Astrocyte of the cerebellum (primary cell): ENCODE results near the gene MARCHF7.
"Not testable (repeated sequence)": the region's sequence is repeated elsewhere in the genome, so short reads cannot be mapped to it uniquely, and the experiment has no call there.

ENCODE experiments used
- DNase-seq: peaks from one replicate; pipeline ENCODE4 v3.0.0-alpha.2; 2011; ENCODE audit warnings: low read depth
- H3K4me3 ChIP-seq: 2 replicates; pipeline ENCODE4 v1.5.1; 2011; ENCODE audit warnings: mild to moderate bottlenecking, low read depth, low read length, moderate library complexity
- in situ Hi-C: cut with HindIII; loops from 2 replicates; pipeline ENCODE4 v1.10.0; 2017; ENCODE audit warnings: low sequenced_read_pairs
- TF ChIP-seq, protein P1 (sequence below): IDR thresholded peaks from 2 replicates; pipeline ENCODE4 v1.5.1; 2012; ENCODE audit warnings: low read length, low read depth, moderate library complexity, mild to moderate bottlenecking; ENCODE audit errors: missing control alignments

Gene MARCHF7

DNA sequence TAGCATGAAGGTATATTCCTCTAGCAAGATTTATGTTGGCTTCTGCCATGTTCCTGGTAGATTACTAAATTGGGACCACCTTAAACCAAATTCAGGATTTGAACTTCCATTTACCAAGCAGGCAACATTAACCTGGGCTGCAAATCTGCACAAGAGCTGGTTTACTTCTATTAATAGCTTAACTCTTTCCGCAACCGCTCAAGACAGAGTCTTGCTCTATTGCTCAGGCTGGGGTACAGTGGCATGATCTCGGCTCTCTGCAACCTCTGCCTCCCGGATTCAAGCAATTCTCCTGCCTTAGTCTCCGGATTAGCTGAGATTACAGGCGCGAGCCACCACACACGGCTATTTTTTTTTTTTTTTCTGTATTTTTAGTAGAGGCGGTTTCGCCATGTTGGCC lies 8.4 kb downstream of the MARCHF7 start:
- no peak for DNase-seq
- H3K4me3 ChIP-seq = no peak overlapping the region
- in situ Hi-C loops = no loop called here
- TF ChIP-seq, protein P1, sequence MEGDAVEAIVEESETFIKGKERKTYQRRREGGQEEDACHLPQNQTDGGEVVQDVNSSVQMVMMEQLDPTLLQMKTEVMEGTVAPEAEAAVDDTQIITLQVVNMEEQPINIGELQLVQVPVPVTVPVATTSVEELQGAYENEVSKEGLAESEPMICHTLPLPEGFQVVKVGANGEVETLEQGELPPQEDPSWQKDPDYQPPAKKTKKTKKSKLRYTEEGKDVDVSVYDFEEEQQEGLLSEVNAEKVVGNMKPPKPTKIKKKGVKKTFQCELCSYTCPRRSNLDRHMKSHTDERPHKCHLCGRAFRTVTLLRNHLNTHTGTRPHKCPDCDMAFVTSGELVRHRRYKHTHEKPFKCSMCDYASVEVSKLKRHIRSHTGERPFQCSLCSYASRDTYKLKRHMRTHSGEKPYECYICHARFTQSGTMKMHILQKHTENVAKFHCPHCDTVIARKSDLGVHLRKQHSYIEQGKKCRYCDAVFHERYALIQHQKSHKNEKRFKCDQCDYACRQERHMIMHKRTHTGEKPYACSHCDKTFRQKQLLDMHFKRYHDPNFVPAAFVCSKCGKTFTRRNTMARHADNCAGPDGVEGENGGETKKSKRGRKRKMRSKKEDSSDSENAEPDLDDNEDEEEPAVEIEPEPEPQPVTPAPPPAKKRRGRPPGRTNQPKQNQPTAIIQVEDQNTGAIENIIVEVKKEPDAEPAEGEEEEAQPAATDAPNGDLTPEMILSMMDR = no peak

DNA sequence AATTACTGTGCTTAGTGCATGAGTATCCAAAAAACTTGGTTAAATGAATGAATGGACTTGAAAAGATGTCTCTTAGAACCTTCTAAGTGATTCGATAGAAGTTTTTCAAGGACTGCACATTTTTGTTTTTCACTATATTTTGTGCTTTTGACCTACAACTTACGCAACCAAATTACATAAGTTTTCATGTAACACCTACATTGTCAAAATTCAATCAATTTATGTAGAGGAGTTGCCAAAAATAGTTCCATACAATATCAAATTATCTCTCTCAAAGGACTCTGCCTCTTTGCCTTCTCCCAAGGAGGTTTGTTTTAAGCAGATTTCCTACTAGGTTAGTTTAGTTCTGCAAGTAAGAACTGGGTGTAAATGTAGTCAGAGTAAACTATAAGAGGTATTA lies 10.3 kb downstream of the MARCHF7 start:
- in situ Hi-C loops = no loop called here
- no peak for DNase-seq
- H3K4me3 ChIP-seq = no peak overlapping the region
- TF ChIP-seq, protein P1 = no peak

DNA sequence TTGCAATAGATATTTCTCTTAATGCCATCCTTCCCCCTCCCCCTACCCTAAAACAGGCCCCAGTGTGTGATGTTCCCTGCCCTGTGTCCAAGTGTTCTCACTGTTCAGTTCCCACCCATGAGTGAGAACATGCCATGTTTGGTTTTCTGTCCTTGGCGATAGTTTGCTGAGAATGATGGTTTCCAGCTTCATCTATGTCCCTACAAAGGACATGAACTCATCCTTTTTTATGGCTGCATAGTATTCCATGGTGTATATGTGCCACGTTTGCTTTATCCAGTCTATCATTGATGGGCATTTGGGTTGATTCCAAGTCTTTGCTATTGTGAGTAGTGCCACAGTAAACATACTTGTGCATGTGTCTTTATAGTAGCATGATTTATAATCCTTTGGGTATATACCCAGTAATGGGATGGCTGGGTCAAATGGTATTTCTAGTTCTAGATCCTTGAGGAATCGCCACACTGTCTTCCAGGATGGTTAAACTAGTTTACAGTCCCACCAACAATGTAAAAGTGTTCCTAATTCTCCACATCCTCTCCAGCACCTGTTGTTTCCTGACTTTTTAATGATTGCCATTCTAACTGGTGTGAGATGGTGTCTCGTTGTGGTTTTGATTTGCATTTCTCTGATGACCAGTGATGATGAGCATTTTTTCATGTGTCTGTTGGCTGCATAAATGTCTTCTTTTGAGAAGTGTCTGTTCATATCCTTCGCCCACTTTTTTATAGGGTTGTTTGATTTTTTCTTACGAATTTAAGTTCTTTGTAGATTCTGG lies 12.7 kb downstream of the MARCHF7 start:
- H3K4me3 ChIP-seq, DNase-seq, in situ Hi-C loops: not testable (repeated sequence)

DNA sequence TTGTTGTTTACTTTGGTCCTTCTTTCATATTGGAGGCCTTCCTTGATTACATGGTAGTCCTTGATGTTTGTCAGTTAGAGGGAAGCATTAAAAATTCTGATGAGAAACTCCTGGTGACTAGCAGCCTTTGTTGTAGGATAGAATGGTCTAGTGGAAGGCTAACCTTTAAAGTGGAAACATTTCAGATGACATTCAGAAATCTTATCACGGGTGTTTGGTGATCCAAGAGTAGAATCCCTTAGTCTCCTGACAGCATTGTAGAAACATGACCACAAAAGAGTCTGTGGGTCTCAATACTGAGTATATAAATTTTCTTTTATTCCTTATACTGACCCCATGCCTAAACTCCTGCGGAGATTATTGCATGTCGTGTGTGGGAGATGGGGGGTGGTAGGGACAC lies 13.4 kb downstream of the MARCHF7 start:
- in situ Hi-C loops = no loop called here
- DNase-seq = no peak
- TF ChIP-seq, protein P1 = no peak
- no peak overlapping the region for H3K4me3 ChIP-seq

DNA sequence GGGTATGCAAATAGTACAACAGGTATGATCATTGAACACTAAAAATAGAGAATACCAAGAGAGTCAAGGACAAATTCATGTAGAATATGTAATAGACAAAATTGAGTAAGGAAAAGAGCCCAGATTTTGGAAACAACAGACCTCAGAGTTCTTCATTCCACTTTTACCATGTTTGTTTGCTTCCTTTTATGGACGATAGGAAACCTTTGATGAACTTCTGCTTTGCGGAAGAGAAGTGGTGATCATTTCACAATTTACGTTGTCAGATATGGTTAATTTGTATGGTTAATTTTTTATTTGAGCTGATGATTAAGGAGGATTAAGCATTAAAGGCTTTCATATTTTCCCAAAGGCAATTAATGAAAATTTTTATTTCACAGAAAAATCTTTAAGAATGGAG lies 16.3 kb downstream of the MARCHF7 start:
- DNase-seq = no peak
- H3K4me3 ChIP-seq = no peak overlapping the region
- in situ Hi-C loops = no loop called here
- TF ChIP-seq, protein P1 = no peak

DNA sequence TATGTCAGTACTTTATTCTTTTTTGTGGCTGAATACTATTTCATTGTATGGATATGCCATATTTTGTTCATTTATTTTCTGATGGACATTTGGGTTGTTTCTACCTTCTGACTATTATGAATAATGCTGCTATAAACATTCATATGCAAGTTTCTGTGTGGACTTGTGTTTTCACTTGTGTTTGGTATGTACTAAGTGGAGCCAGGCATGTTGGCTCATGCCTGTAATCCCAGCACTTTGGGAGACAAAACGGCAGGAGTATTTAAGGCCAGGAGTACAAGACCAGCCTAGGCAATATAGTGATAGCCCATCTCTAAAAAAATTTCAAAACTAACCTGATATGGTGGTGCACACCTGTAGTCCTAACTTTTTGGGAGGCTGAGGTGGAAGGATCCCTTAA lies 23.3 kb downstream of the MARCHF7 start:
- in situ Hi-C loops = no loop called here
- H3K4me3 ChIP-seq = no peak overlapping the region
- TF ChIP-seq, protein P1 = no peak
- no peak for DNase-seq

DNA sequence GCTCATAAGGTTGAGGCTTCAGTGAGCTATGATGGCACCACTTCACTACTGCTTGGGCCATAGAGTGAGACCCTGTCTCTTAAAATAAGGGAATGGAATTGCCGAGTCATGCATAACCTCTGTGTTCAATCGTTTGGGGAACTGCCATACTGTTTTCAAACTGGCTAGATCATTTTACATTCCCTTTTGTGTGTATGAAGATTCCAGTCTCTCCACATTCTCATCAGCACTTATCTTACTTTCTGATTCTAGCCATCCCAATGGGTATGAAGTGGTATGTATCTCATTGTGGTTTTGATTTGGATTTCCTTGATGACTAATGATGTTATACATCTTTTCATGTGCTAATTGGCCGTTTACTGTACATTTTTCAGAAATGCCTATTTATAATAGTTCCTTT lies 23.7 kb downstream of the MARCHF7 start:
- no peak for DNase-seq
- in situ Hi-C loops = no loop called here
- TF ChIP-seq, protein P1 = no peak
- H3K4me3 ChIP-seq = no peak overlapping the region
